Activated T-cell treated with anti-CD3 and anti-CD28 coated beads, Interleukin-2, amount 50 U/mL, for 72 hours (primary cell): Measurements from ENCODE around the gene ST3GAL6. TPM values are rescaled to one million over a fixed set of nuclear protein-coding genes. Genes with fewer than 3 reads are reported as not detected.

ENCODE experiments used
- ATAC-seq, 2 donors: fragments of 150-1000 bp; cut with Tn5 transposase; replicated peaks in 1 of 2; 2 replicates each; pipeline ENCODE4 v1.10.0; 2021; ENCODE audit warnings: moderate library complexity in 2 of 2, mild to moderate bottlenecking in 1 of 2
- DNase-seq, 2 donors: peaks; one replicate each; pipeline ENCODE4 v3.0.0; 2021 to 2022; ENCODE audit warnings: mixed read lengths in 1 of 2
- H3K27ac Mint-ChIP-seq: one replicate; pipeline ENCODE4 v1.8.0; 2022; ENCODE audit warnings: mild to moderate bottlenecking, moderate library complexity, mixed read lengths
- H3K27me3 Mint-ChIP-seq: one replicate; pipeline ENCODE4 v1.8.0; 2022; ENCODE audit warnings: low read depth, mixed read lengths
- H3K36me3 Mint-ChIP-seq, 2 donors: one replicate each; pipeline ENCODE4 v1.8.0; 2022; ENCODE audit warnings: mixed read lengths in 2 of 2, mild to moderate bottlenecking in 1 of 2; ENCODE audit not compliant: insufficient read depth in 2 of 2
- H3K4me1 Mint-ChIP-seq: one replicate; pipeline ENCODE4 v1.8.0; 2022; ENCODE audit warnings: low read depth, mixed read lengths
- H3K4me3 Mint-ChIP-seq, 2 donors: one replicate each; pipeline ENCODE4 v1.8.0; 2022; ENCODE audit warnings: mild to moderate bottlenecking in 2 of 2, mixed read lengths in 2 of 2, moderate library complexity in 2 of 2
- H3K9me3 Mint-ChIP-seq, 2 donors: one replicate each; pipeline ENCODE4 v1.8.0; 2022; ENCODE audit warnings: mixed read lengths in 2 of 2
- total RNA-seq, 2 donors: library from RNA; stranded (reverse); gene quantifications; one replicate each; pipeline ENCODE4 v1.2.3, GENCODE V29; 2022

The ST3GAL6 gene
- total RNA-seq, 2 donors from 2014 or later: 0.07 to 1.5 TPM

- no peaks in the 10 kb centered on the region for H3K4me1 Mint-ChIP-seq
- H3K27me3 Mint-ChIP-seq: peaks cover 6% of the 10 kb centered on the region
- no peak for ATAC-seq
- no peak for DNase-seq
- no peak overlapping the region for H3K4me3 Mint-ChIP-seq
- no peaks in the 10 kb centered on the region for H3K9me3 Mint-ChIP-seq
- H3K27ac Mint-ChIP-seq: no peak overlapping the region
- H3K36me3 Mint-ChIP-seq: no peaks in the 10 kb centered on the region
These were observed 17.4 kb upstream of the ST3GAL6 start for GRCh38 chr3:98745718-98746117.

GRCh38 chr3:98746122-98746521 lies 17.0 kb upstream of the ST3GAL6 start:
- H3K4me3 Mint-ChIP-seq: no peak overlapping the region
- no peak for ATAC-seq

GRCh38 chr3:98746882-98747281 lies 16.3 kb upstream of the ST3GAL6 start:
- no peak for DNase-seq
- no peak overlapping the region for H3K4me3 Mint-ChIP-seq
- no peaks in the 10 kb centered on the region for H3K4me1 Mint-ChIP-seq
- ATAC-seq: no peak
- peaks cover 6% of the 10 kb centered on the region for H3K27me3 Mint-ChIP-seq
- H3K36me3 Mint-ChIP-seq: no peaks in the 10 kb centered on the region
- H3K27ac Mint-ChIP-seq: no peak overlapping the region
- no peaks in the 10 kb centered on the region for H3K9me3 Mint-ChIP-seq

More at GRCh38 chr3:98746122-98746521, 17.0 kb upstream of the ST3GAL6 start:
- no peak for DNase-seq
- Mint-ChIP-seq H3K27ac (no peak overlapping the region), H3K36me3 (no peaks in the 10 kb centered on the region), H3K27me3 (peaks cover 6% of the 10 kb centered on the region), H3K4me1 (no peaks in the 10 kb centered on the region), H3K9me3 (no peaks in the 10 kb centered on the region)

GRCh38 chr3:98750276-98750919 lies 12.7 kb upstream of the ST3GAL6 start:
- Mint-ChIP-seq H3K9me3 (no peaks in the 10 kb centered on the region), H3K27ac (no peak overlapping the region), H3K4me3 (no peak overlapping the region), H3K27me3 (peaks cover 6% of the 10 kb centered on the region), H3K4me1 (no peaks in the 10 kb centered on the region), H3K36me3 (no peaks in the 10 kb centered on the region)
- ATAC-seq (no peak), DNase-seq (no peak)

- no peak overlapping the region for H3K27ac Mint-ChIP-seq
These were observed 8.7 kb upstream of the ST3GAL6 start for GRCh38 chr3:98754483-98754882.

GRCh38 chr3:98755601-98756000 lies 7.5 kb upstream of the ST3GAL6 start:
- Mint-ChIP-seq H3K9me3 (no peaks in the 10 kb centered on the region), H3K4me3 (no peak overlapping the region), H3K36me3 (no peaks in the 10 kb centered on the region), H3K27me3 (peaks cover 7% of the 10 kb centered on the region), H3K4me1 (no peaks in the 10 kb centered on the region), H3K27ac (no peak overlapping the region)
- no peak for DNase-seq
- ATAC-seq: no peak

More at GRCh38 chr3:98754483-98754882, 8.7 kb upstream of the ST3GAL6 start:
- DNase-seq (no peak), ATAC-seq (no peak)
- Mint-ChIP-seq H3K9me3 (no peaks in the 10 kb centered on the region), H3K4me3 (no peak overlapping the region), H3K27me3 (peaks cover 7% of the 10 kb centered on the region), H3K4me1 (no peaks in the 10 kb centered on the region), H3K36me3 (no peaks in the 10 kb centered on the region)

GRCh38 chr3:98759629-98760028 lies 3.5 kb upstream of the ST3GAL6 start:
- no peak overlapping the region for H3K4me3 Mint-ChIP-seq
- no peaks in the 10 kb centered on the region for H3K36me3 Mint-ChIP-seq
- ATAC-seq: no peak
- no peak overlapping the region for H3K27ac Mint-ChIP-seq
- no peak for DNase-seq
- peaks cover 18% of the 10 kb centered on the region for H3K27me3 Mint-ChIP-seq
- peaks cover 5% of the 10 kb centered on the region for H3K4me1 Mint-ChIP-seq
- H3K9me3 Mint-ChIP-seq: no peaks in the 10 kb centered on the region

- ATAC-seq (no peak), DNase-seq (no peak)
- Mint-ChIP-seq H3K4me3 (no peak overlapping the region), H3K27ac (no peak overlapping the region), H3K4me1 (peaks cover 5% of the 10 kb centered on the region), H3K9me3 (no peaks in the 10 kb centered on the region), H3K27me3 (peaks cover 18% of the 10 kb centered on the region), H3K36me3 (no peaks in the 10 kb centered on the region)
These were observed 1.4 kb upstream of the ST3GAL6 start for GRCh38 chr3:98761643-98762229.

- H3K36me3 Mint-ChIP-seq: no peaks in the 10 kb centered on the region
- H3K27ac Mint-ChIP-seq: no peak overlapping the region
- H3K4me1 Mint-ChIP-seq: peaks cover 5% of the 10 kb centered on the region
- no peak overlapping the region for H3K4me3 Mint-ChIP-seq
- H3K9me3 Mint-ChIP-seq: no peaks in the 10 kb centered on the region
- no peak for ATAC-seq
- no peak for DNase-seq
- H3K27me3 Mint-ChIP-seq: peaks cover 16% of the 10 kb centered on the region
These were observed 779 bp downstream of the ST3GAL6 start for GRCh38 chr3:98763819-98764418.

GRCh38 chr3:98764472-98764884 lies 1.3 kb downstream of the ST3GAL6 start:
- DNase-seq (no peak), ATAC-seq (no peak)
- H3K27me3 Mint-ChIP-seq: peaks cover 12% of the 10 kb centered on the region
- H3K4me1 Mint-ChIP-seq: peaks cover 5% of the 10 kb centered on the region
- H3K9me3 Mint-ChIP-seq: no peaks in the 10 kb centered on the region
- no peak overlapping the region for H3K4me3 Mint-ChIP-seq
- H3K27ac Mint-ChIP-seq: no peak overlapping the region
- H3K36me3 Mint-ChIP-seq: no peaks in the 10 kb centered on the region

GRCh38 chr3:98765721-98766120 lies 2.6 kb downstream of the ST3GAL6 start:
- no peak overlapping the region for H3K4me3 Mint-ChIP-seq
- ATAC-seq: no peak
- H3K9me3 Mint-ChIP-seq: no peaks in the 10 kb centered on the region
- H3K4me1 Mint-ChIP-seq: peaks cover 10% of the 10 kb centered on the region
- no peak overlapping the region for H3K27ac Mint-ChIP-seq
- no peak for DNase-seq
- peaks cover 20% of the 10 kb centered on the region for H3K27me3 Mint-ChIP-seq
- H3K36me3 Mint-ChIP-seq: no peaks in the 10 kb centered on the region

- Mint-ChIP-seq H3K36me3 (no peaks in the 10 kb centered on the region), H3K4me3 (no peak overlapping the region), H3K9me3 (no peaks in the 10 kb centered on the region), H3K27me3 (peaks cover 20% of the 10 kb centered on the region), H3K27ac (no peak overlapping the region), H3K4me1 (peaks cover 10% of the 10 kb centered on the region)
- DNase-seq (no peak), ATAC-seq (no peak)
These were observed 3.8 kb downstream of the ST3GAL6 start for GRCh38 chr3:98766924-98767323.

GRCh38 chr3:98768961-98769360 lies 5.8 kb downstream of the ST3GAL6 start:
- DNase-seq: no peak
- Mint-ChIP-seq H3K4me3 (no peak overlapping the region), H3K4me1 (peaks cover 6% of the 10 kb centered on the region), H3K36me3 (no peaks in the 10 kb centered on the region), H3K9me3 (no peaks in the 10 kb centered on the region), H3K27me3 (peaks cover 8% of the 10 kb centered on the region), H3K27ac (no peak overlapping the region)
- no peak for ATAC-seq
